ENCODE results near the gene ANKFN1. TPM values are rescaled to one million over a fixed set of nuclear protein-coding genes. Genes with fewer than 3 reads are reported as not detected.

Gene ANKFN1
- total and polyA plus RNA-seq, 10 of the 15 experiments (the other 5 are each of a cell fraction or from before 2014, with no cell fraction given) = 0.19 TPM; not detected in 9

DNA sequence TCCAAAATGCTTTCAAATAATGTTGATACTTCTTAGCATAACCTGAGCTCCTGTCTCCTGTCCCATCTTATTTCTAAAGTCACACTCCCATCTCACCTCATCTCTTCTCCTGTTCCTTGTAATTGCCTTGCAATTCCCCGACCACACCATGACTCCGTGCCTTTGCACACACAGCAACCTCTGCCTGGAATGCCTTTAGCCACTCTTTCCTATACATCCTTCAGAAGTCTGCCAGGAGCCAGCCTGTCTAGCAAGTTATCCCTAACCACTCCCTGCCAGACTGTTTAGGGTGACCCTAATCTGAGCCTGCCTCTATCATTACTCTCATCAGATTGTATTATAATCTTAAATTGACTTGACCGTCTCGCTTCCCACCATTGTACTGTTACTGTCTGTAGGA, 272.2 kb downstream of the ANKFN1 start:
- no peak overlapping the region for H3K4me2 ChIP-seq (ENCODE audit: control insufficient read depth, insufficient read depth)
- H3K27me3 ChIP-seq (replicated peaks in 1 of 2; ENCODE audit: control insufficient read depth in 2 of 2, insufficient read depth in 2 of 2, low read length in 1 of 2) = no peaks in the 10 kb centered on the region

More for the DNA sequence above, 272.2 kb downstream of the ANKFN1 start:
- Histone ChIP-seq H3K79me2 (ENCODE audit: control insufficient read depth, insufficient read depth, low read length) (no peaks in the 10 kb centered on the region), H4K20me1 (ENCODE audit: control insufficient read depth, insufficient read depth) (no peaks in the 10 kb centered on the region), H3K4me1 (ENCODE audit: control insufficient read depth, insufficient read depth, low read length) (0 out of 2 replicates have a peak, but pooled peaks cover 3% of the 10 kb centered on the region), H3K4me3 (no peak overlapping the region), H3K9ac (ENCODE audit: control insufficient read depth, insufficient read depth, low read length) (no peak overlapping the region), H3K9me3 (replicated peaks; ENCODE audit: control insufficient read depth, insufficient read depth, low read length) (no peaks in the 10 kb centered on the region), H3K27ac (ENCODE audit: control insufficient read depth, insufficient read depth) (no peak overlapping the region), H2AFZ (ENCODE audit: control insufficient read depth, low read depth, low read length) (no peak overlapping the region), H3K36me3 (ENCODE audit: control insufficient read depth in 2 of 2, insufficient read depth in 2 of 2, low read length in 1 of 2) (no peaks in the 10 kb centered on the region)
- RAD21 ChIA-PET (ENCODE audit: unreplicated experiment) = no interaction called here
- in situ Hi-C loops (cut with MboI) (no loop called here), intact Hi-C loops (cut with micrococcal nuclease; ENCODE audit: unreplicated experiment) (no loop called here)
- ATAC-seq (no peak), DNase-seq (ENCODE audit: low read depth, low spot score) (no peak), FAIRE-seq (no peak)
- BruUV-seq (replicated peaks) = no TSS peak
- WGBS (ENCODE audit: insufficient coverage, insufficient replicate concordance, low lambda C conversion rate, missing lambda C conversion rate) = 20% methylated on average over 4 of the region's 4 CpGs
- SMC1A ChIA-PET (ENCODE audit: uncharacterized antibody, unreplicated experiment) = interaction anchor here (1.2 kb wide), 1 partner anchor 13 kb away, joined by 3 read pairs; no protein-coding TSS in a partner anchor
- TF ChIP-seq IKZF1 (conservative IDR thresholded peaks at IDR 0.05) (no peak), SMAD1 (IDR thresholded peaks at IDR 0.05; ENCODE audit: low read depth, partially characterized antibody) (no peak), NR2C2 (IDR thresholded peaks at IDR 0.05; ENCODE audit: borderline replicate concordance, control insufficient read depth, insufficient read length, low read depth) (no peak), CHD1 (IDR thresholded peaks at IDR 0.05; ENCODE audit: low read depth, low read length) (no peak), HCFC1 (IDR thresholded peaks at IDR 0.05; ENCODE audit: low read length) (no peak), ZBED1 (IDR thresholded peaks at IDR 0.05; ENCODE audit: borderline replicate concordance) (no peak), DPF2 (IDR thresholded peaks at IDR 0.05) (no peak), RFX5 (IDR thresholded peaks at IDR 0.05; ENCODE audit: low read depth, low read length) (no peak), GABPA (IDR thresholded peaks at IDR 0.05; ENCODE audit: low read depth) (no peak), ZZZ3 (IDR thresholded peaks at IDR 0.05; ENCODE audit: control insufficient read depth, insufficient read length, low read depth) (no peak)
- TF ChIP-seq, protein P1, sequence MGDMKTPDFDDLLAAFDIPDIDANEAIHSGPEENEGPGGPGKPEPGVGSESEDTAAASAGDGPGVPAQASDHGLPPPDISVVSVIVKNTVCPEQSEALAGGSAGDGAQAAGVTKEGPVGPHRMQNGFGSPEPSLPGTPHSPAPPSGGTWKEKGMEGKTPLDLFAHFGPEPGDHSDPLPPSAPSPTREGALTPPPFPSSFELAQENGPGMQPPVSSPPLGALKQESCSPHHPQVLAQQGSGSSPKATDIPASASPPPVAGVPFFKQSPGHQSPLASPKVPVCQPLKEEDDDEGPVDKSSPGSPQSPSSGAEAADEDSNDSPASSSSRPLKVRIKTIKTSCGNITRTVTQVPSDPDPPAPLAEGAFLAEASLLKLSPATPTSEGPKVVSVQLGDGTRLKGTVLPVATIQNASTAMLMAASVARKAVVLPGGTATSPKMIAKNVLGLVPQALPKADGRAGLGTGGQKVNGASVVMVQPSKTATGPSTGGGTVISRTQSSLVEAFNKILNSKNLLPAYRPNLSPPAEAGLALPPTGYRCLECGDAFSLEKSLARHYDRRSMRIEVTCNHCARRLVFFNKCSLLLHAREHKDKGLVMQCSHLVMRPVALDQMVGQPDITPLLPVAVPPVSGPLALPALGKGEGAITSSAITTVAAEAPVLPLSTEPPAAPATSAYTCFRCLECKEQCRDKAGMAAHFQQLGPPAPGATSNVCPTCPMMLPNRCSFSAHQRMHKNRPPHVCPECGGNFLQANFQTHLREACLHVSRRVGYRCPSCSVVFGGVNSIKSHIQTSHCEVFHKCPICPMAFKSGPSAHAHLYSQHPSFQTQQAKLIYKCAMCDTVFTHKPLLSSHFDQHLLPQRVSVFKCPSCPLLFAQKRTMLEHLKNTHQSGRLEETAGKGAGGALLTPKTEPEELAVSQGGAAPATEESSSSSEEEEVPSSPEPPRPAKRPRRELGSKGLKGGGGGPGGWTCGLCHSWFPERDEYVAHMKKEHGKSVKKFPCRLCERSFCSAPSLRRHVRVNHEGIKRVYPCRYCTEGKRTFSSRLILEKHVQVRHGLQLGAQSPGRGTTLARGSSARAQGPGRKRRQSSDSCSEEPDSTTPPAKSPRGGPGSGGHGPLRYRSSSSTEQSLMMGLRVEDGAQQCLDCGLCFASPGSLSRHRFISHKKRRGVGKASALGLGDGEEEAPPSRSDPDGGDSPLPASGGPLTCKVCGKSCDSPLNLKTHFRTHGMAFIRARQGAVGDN (IDR thresholded peaks at IDR 0.05) = no peak
- TF ChIP-seq, protein P2, sequence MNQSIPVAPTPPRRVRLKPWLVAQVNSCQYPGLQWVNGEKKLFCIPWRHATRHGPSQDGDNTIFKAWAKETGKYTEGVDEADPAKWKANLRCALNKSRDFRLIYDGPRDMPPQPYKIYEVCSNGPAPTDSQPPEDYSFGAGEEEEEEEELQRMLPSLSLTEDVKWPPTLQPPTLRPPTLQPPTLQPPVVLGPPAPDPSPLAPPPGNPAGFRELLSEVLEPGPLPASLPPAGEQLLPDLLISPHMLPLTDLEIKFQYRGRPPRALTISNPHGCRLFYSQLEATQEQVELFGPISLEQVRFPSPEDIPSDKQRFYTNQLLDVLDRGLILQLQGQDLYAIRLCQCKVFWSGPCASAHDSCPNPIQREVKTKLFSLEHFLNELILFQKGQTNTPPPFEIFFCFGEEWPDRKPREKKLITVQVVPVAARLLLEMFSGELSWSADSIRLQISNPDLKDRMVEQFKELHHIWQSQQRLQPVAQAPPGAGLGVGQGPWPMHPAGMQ (IDR thresholded peaks at IDR 0.05; ENCODE audit: borderline replicate concordance) = no peak
- TF ChIP-seq, protein P3, sequence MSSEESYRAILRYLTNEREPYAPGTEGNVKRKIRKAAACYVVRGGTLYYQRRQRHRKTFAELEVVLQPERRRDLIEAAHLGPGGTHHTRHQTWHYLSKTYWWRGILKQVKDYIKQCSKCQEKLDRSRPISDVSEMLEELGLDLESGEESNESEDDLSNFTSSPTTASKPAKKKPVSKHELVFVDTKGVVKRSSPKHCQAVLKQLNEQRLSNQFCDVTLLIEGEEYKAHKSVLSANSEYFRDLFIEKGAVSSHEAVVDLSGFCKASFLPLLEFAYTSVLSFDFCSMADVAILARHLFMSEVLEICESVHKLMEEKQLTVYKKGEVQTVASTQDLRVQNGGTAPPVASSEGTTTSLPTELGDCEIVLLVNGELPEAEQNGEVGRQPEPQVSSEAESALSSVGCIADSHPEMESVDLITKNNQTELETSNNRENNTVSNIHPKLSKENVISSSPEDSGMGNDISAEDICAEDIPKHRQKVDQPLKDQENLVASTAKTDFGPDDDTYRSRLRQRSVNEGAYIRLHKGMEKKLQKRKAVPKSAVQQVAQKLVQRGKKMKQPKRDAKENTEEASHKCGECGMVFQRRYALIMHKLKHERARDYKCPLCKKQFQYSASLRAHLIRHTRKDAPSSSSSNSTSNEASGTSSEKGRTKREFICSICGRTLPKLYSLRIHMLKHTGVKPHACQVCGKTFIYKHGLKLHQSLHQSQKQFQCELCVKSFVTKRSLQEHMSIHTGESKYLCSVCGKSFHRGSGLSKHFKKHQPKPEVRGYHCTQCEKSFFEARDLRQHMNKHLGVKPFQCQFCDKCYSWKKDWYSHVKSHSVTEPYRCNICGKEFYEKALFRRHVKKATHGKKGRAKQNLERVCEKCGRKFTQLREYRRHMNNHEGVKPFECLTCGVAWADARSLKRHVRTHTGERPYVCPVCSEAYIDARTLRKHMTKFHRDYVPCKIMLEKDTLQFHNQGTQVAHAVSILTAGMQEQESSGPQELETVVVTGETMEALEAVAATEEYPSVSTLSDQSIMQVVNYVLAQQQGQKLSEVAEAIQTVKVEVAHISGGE (CRISPR knock-in tag; IDR thresholded peaks at IDR 0.05) = no peak
- CTCF ChIA-PET = no interaction called here
- POLR2A ChIA-PET = interaction anchor here (0.9 kb wide), 1 partner anchor 13 kb away, joined by 4 read pairs; no protein-coding TSS in a partner anchor
